K562 (cell line): ENCODE data around the gene COL25A1. TPM values are rescaled to one million over a fixed set of nuclear protein-coding genes. Genes with fewer than 3 reads are reported as not detected.

Experiments
- ATAC-seq: fragments of 200-7000 bp; cut with Tn5 transposase; 3 replicates; pipeline ENCODE4 v1.9.1; 2020; ENCODE audit warnings: moderate library complexity
- BruUV-seq: library from RNA; stranded (reverse); fragments of 400-500 nt; replicated peaks from 2 replicates; lab custom pipeline; 2021; lab: Mats Ljungman, UMichigan
- CTCF ChIA-PET: fragments of 300-600 bp; formaldehyde crosslinking; extraction: SDS; loops from one replicate; lab custom pipeline; 2021; ENCODE audit warnings: low intra/inter-chr PET ratio; lab: Yijun Ruan, JAX
- POLR2A ChIA-PET: fragments of 300-600, 350-650 bp; sonication (Branson Sonifier 250); formaldehyde crosslinking; extraction: SDS; loops from one replicate; lab custom pipeline; 2021; ENCODE audit warnings: antibody characterized with exemption, inconsistent platforms; lab: Yijun Ruan, JAX
- DNase-seq, 4 experiments: peaks; one replicate each; pipeline versions ENCODE4 v3.0.0 to v3.0.0-alpha.2; 2011 to 2018; ENCODE audit warnings: low spot score in 3 of 4, mixed read lengths in 3 of 4; ENCODE audit errors: extremely low read depth in 1 of 4
- FAIRE-seq: peaks from 2 replicates; lab custom pipeline; 2011; peaks lifted over from hg19 to GRCh38; lab: Jason Lieb, UNC
- H2AFZ ChIP-seq: 2 replicates; pipeline ENCODE4 v1.6.0; 2011; ENCODE audit warnings: low read depth, low read length, control low read depth, inconsistent platforms
- H3K27ac ChIP-seq: fragments of 200-600 bp; 3 replicates; pipeline ENCODE4 v1.8.0; 2011; ENCODE audit warnings: low read depth, mild to moderate bottlenecking, control low read depth, inconsistent platforms, low read length, moderate library complexity, mixed read lengths; ENCODE audit errors: extremely low read depth
- H3K27me3 ChIP-seq, 2 experiments: fragments of 300-600 bp in 1 of 2; 2 replicates in 1 of 2; 3 replicates in 1 of 2; pipeline versions ENCODE4 v1.6.0 to v1.8.0; 2011; ENCODE audit warnings: inconsistent platforms in 2 of 2, low read length in 2 of 2, mild to moderate bottlenecking in 1 of 2, mixed read lengths in 1 of 2, moderate library complexity in 1 of 2; ENCODE audit not compliant: control insufficient read depth in 2 of 2, insufficient read depth in 2 of 2
- H3K36me3 ChIP-seq: fragments of 300-600 bp; 3 replicates; pipeline ENCODE4 v1.8.0; 2011; ENCODE audit warnings: mild to moderate bottlenecking, low read length, inconsistent platforms; ENCODE audit not compliant: control insufficient read depth, insufficient read depth
- H3K4me1 ChIP-seq, 2 experiments: fragments of 200-600 bp in 1 of 2; replicated peaks in 1 of 2; 2 replicates in 1 of 2; 3 replicates in 1 of 2; pipeline versions ENCODE4 v1.5.1 to v1.8.0; 2011; ENCODE audit warnings: inconsistent platforms in 2 of 2, low read length in 2 of 2, mild to moderate bottlenecking in 1 of 2, mixed read lengths in 1 of 2, moderate library complexity in 1 of 2; ENCODE audit not compliant: control insufficient read depth in 2 of 2, insufficient read depth in 2 of 2
- H3K4me2 ChIP-seq: 2 replicates; pipeline ENCODE4 v1.6.1; 2011; ENCODE audit warnings: low read length, control low read depth, inconsistent platforms, mixed read lengths; ENCODE audit not compliant: insufficient read depth
- H3K4me3 ChIP-seq: fragments of 200-600 bp; sonication (generic), shearing (Covaris generic); 2 replicates; pipeline ENCODE4 v1.5.1; 2016; ENCODE audit warnings: control low read depth, inconsistent platforms
- H3K79me2 ChIP-seq: fragments of 200-600 bp; 3 replicates; pipeline ENCODE4 v1.8.0; 2011; ENCODE audit warnings: low read length, inconsistent platforms; ENCODE audit not compliant: control insufficient read depth, insufficient read depth
- H3K9ac ChIP-seq, 2 experiments: 2 replicates each; pipeline versions ENCODE4 v1.6.0 to v1.6.1; 2011; ENCODE audit warnings: low read depth in 2 of 2, low read length in 2 of 2, control low read depth in 1 of 2, inconsistent platforms in 1 of 2, mild to moderate bottlenecking in 1 of 2, mixed read lengths in 1 of 2; ENCODE audit not compliant: insufficient read depth in 1 of 2
- H3K9me1 ChIP-seq: one replicate; pipeline ENCODE4 v1.6.0; 2011; ENCODE audit warnings: inconsistent platforms, mild to moderate bottlenecking, low read length, moderate library complexity; ENCODE audit not compliant: control insufficient read depth, insufficient read depth
- H3K9me3 ChIP-seq: replicated peaks from 2 replicates; pipeline ENCODE4 v1.5.1; 2011; ENCODE audit warnings: low read depth, low read length, inconsistent platforms; ENCODE audit not compliant: control insufficient read depth, insufficient read depth
- H4K20me1 ChIP-seq: replicated peaks from 2 replicates; pipeline ENCODE4 v1.6.1; 2011; ENCODE audit warnings: low read length, inconsistent platforms, mixed read lengths; ENCODE audit not compliant: control insufficient read depth, insufficient read depth
- ARID1B ChIP-seq: fragments of 450-650 bp; IDR thresholded peaks from 2 replicates; pipeline ENCODE4 v1.6.1; 2016; ENCODE audit warnings: antibody characterized with exemption, mild to moderate bottlenecking, inconsistent platforms
- ATF6 ChIP-seq: sonication (generic); formaldehyde crosslinking; IDR thresholded peaks from 2 replicates; pipeline ENCODE4 v1.4.0; 2020; ENCODE audit warnings: mild to moderate bottlenecking, missing genetic modification reagents
- ILF3 ChIP-seq: fragments of 450-650 bp; IDR thresholded peaks from 2 replicates; pipeline ENCODE4 v1.6.1; 2018; ENCODE audit warnings: antibody characterized with exemption, mild to moderate bottlenecking, moderate library complexity, borderline replicate concordance
- KLF6 ChIP-seq: fragments of 250-450 bp; sonication (Bioruptor Pico); IDR thresholded peaks from 2 replicates; pipeline ENCODE4 v1.4.0; 2020; ENCODE audit warnings: mild to moderate bottlenecking, moderate library complexity, borderline replicate concordance
- MEIS2 ChIP-seq: fragments of 450-650 bp; IDR thresholded peaks from 2 replicates; pipeline ENCODE4 v1.6.1; 2014; ENCODE audit warnings: mild to moderate bottlenecking; ENCODE audit not compliant: partially characterized antibody
- POU5F1 ChIP-seq: fragments of 150-350 bp; IDR thresholded peaks from 2 replicates; pipeline ENCODE4 v1.6.1; 2014; ENCODE audit warnings: borderline replicate concordance, low read length, low read depth, mild to moderate bottlenecking; ENCODE audit not compliant: partially characterized antibody
- WGBS: fragments of 100-300 bp; shearing (Covaris generic); methylation state at CpG from one replicate; pipeline ENCODE4 v1.1.6; 2016; ENCODE audit warnings: low coverage, mixed read lengths; ENCODE audit not compliant: insufficient coverage; ENCODE audit errors: missing lambda C conversion rate; 5-methylcytosine and 5-hydroxymethylcytosine counted together
- in situ Hi-C: fragments of 300-500 bp; cut with MboI; formaldehyde crosslinking; loops from 4 replicates; pipeline ENCODE4 v1.15.0; 2018; ENCODE audit warnings: inconsistent platforms, mixed read lengths
- intact Hi-C: fragments of 100-400 bp; cut with micrococcal nuclease; formaldehyde crosslinking; loops from 2 replicates; pipeline ENCODE4 v1.14.2; 2022
- polyA plus RNA-seq, 8 experiments: library from polyadenylated mRNA; depleted of rRNA in 4 of 8; stranded (reverse) in 5 of 8; unstranded in 3 of 8; fragments of >200 nt; fragmentation: Nextera tagmentation in 2 of 8; fragmentation: Illumina TruSeq in 1 of 8; extraction: Ambion mirVana in 2 of 8; extraction: Trizol in 1 of 8; gene quantifications; 2 replicates each; pipeline versions ENCODE4 v1.2.1 to v1.2.3, GENCODE V29; 2011 to 2014; ENCODE audit warnings: inconsistent platforms in 1 of 8, missing spikeins in 1 of 8
- total RNA-seq, 7 experiments: library from RNA; depleted of rRNA in 6 of 7; stranded (reverse); fragments of >200 nt in 6 of 7; fragmentation: Illumina TruSeq in 2 of 7; extraction: Trizol in 2 of 7; gene quantifications; 2 replicates each; pipeline versions ENCODE4 v1.2.1 to v1.2.3, GENCODE V29; 2011 to 2021; ENCODE audit warnings: low replicate concordance in 1 of 7
- TF ChIP-seq, protein P1 (sequence below), 2 experiments: IDR thresholded peaks; 2 replicates each; pipeline ENCODE4 v1.6.1; 2012; ENCODE audit warnings: improper control_type of control experiment in 2 of 2, low read depth in 2 of 2, low read length in 2 of 2, borderline replicate concordance in 1 of 2
- TF ChIP-seq, protein P2 (sequence below): fragments of 250-450 bp; sonication (Bioruptor Pico); IDR thresholded peaks from 2 replicates; pipeline ENCODE4 v1.5.0; 2021; ENCODE audit warnings: mild to moderate bottlenecking, borderline replicate concordance
- TF ChIP-seq, protein P3 (sequence below), 2 experiments: IDR thresholded peaks in 1 of 2; conservative IDR thresholded peaks in 1 of 2; 2 replicates each; pipeline ENCODE4 v1.6.1; 2016; ENCODE audit warnings: low read depth in 2 of 2, mild to moderate bottlenecking in 1 of 2, missing compliant biosample characterization in 1 of 2, missing genetic modification characterization in 1 of 2, moderate library complexity in 1 of 2

Gene COL25A1
- total and polyA plus RNA-seq, 9 of the 15 experiments (the other 6 are each of a cell fraction or from before 2014, with no cell fraction given): 0.03 to 0.62 (median 0.27) TPM

DNA sequence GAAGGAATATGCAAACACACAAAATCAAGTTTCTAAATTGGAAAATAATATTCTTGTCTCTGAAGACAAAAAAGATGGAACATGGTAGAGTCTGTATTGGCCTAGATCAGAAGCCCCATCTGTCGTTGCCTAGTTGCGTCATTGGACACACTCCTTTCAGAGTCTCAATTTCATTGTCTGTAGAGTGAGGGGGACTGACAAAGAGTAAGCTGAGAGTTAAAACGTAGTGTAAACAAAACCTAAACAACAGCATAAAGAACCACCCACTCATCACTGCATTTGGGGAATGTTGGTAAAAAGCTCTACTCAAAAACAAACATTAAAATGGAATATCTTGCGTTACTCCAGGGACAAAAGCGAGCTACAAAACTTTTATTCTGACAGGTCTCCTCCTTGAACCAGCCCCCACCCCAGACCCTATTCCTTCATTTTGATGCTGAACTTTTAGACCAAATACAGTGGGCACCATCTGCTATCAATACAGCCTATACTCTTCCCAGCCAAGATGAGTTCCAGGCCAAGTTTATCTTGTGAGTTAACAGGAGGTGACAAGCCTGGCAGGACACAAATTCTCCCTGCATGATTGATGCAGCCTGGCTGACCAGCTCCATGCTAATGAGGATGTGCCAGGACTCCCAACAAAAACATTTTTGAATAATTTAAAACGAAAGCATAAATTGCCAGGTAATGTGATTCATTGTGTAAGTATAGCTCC, 125.2 kb downstream of the COL25A1 start:
- no peak overlapping the region for H3K4me2 ChIP-seq
- H3K4me1 ChIP-seq: peaks cover 5 to 29% of the 10 kb centered on the region in 2 experiments; a peak in 3 of 5 replicates
- ATAC-seq (no peak), FAIRE-seq (peak; percentile 40), DNase-seq (peak in 1 of 4 experiments; percentile 12)
- TF ChIP-seq ARID1B (no peak), ILF3 (no peak), ATF6 (CRISPR knock-in tag) (no peak), MEIS2 (peak; percentile 19), KLF6 (CRISPR knock-in tag) (no peak), POU5F1 (no peak)
- TF ChIP-seq, protein P1, sequence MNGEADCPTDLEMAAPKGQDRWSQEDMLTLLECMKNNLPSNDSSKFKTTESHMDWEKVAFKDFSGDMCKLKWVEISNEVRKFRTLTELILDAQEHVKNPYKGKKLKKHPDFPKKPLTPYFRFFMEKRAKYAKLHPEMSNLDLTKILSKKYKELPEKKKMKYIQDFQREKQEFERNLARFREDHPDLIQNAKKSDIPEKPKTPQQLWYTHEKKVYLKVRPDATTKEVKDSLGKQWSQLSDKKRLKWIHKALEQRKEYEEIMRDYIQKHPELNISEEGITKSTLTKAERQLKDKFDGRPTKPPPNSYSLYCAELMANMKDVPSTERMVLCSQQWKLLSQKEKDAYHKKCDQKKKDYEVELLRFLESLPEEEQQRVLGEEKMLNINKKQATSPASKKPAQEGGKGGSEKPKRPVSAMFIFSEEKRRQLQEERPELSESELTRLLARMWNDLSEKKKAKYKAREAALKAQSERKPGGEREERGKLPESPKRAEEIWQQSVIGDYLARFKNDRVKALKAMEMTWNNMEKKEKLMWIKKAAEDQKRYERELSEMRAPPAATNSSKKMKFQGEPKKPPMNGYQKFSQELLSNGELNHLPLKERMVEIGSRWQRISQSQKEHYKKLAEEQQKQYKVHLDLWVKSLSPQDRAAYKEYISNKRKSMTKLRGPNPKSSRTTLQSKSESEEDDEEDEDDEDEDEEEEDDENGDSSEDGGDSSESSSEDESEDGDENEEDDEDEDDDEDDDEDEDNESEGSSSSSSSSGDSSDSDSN (IDR thresholded peaks at IDR 0.05; ENCODE audit: borderline replicate concordance in 1 of 2, low read depth in 2 of 2, low read length in 2 of 2): no peak
- TF ChIP-seq, protein P2, sequence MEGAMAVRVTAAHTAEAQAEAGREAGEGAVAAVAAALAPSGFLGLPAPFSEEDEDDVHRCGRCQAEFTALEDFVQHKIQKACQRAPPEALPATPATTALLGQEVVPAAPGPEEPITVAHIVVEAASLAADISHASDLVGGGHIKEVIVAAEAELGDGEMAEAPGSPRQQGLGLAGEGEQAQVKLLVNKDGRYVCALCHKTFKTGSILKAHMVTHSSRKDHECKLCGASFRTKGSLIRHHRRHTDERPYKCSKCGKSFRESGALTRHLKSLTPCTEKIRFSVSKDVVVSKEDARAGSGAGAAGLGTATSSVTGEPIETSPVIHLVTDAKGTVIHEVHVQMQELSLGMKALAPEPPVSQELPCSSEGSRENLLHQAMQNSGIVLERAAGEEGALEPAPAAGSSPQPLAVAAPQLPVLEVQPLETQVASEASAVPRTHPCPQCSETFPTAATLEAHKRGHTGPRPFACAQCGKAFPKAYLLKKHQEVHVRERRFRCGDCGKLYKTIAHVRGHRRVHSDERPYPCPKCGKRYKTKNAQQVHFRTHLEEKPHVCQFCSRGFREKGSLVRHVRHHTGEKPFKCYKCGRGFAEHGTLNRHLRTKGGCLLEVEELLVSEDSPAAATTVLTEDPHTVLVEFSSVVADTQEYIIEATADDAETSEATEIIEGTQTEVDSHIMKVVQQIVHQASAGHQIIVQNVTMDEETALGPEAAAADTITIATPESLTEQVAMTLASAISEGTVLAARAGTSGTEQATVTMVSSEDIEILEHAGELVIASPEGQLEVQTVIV (CRISPR knock-in tag): no peak
- TF ChIP-seq, protein P3, sequence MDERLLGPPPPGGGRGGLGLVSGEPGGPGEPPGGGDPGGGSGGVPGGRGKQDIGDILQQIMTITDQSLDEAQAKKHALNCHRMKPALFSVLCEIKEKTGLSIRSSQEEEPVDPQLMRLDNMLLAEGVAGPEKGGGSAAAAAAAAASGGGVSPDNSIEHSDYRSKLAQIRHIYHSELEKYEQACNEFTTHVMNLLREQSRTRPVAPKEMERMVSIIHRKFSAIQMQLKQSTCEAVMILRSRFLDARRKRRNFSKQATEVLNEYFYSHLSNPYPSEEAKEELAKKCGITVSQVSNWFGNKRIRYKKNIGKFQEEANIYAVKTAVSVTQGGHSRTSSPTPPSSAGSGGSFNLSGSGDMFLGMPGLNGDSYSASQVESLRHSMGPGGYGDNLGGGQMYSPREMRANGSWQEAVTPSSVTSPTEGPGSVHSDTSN (CRISPR knock-in tag; IDR thresholded peaks at IDR 0.05; ENCODE audit: low read depth): no peak
- TF ChIP-seq, protein P3 (tag; conservative IDR thresholded peaks at IDR 0.05; ENCODE audit: low read depth): peak; percentile 67
- no peaks in the 10 kb centered on the region for H3K36me3 ChIP-seq
- H3K79me2 ChIP-seq: no peaks in the 10 kb centered on the region
- no peaks in the 10 kb centered on the region; the same call in 1 of the 2 replicates for H3K9me3 ChIP-seq
- peak overlapping the region; percentile 54 for H2AFZ ChIP-seq
- H3K9me1 ChIP-seq: no peaks in the 10 kb centered on the region
- ChIA-PET CTCF (no interaction called here), POLR2A (no interaction called here)
- in situ Hi-C loops: no loop called here
- H4K20me1 ChIP-seq: no peaks in the 10 kb centered on the region
- no peaks in the 10 kb centered on the region for H3K27me3 ChIP-seq
- H3K9ac ChIP-seq: no peak overlapping the region
- 66% methylated on average over 6 of the region's 6 CpGs for WGBS
- no peak overlapping the region for H3K4me3 ChIP-seq
- intact Hi-C loops: no loop called here
- BruUV-seq: no TSS peak
- H3K27ac ChIP-seq: no peak overlapping the region
